ENCODE measurements around the gene ZBTB7C. TPM values are rescaled to one million over a fixed set of nuclear protein-coding genes. Genes with fewer than 3 reads are reported as not detected.

Gene ZBTB7C
- total RNA-seq, 1 donor from 2014 or later = 0.61 TPM

DNA sequence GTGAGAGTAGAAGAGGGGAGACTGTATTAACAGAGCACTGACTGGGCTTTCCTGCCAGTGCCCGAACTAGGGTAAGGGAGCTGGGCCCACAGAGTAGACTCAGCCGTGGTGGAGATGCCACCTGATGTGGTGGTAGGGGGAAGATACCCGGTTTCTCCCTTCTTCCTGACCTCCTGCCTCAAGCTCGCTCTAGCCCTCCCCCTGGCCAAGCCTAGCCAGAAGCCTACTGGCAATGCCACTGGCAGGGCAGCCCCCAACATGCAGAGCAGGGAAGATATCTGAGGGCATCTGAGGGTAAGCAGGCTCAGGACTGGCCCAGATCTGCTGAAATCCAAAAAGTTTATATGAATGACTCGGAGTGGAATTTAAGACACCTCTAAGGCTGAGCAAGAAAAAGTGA is 316.1 kb downstream of the ZBTB7C start:
- TF ChIP-seq, protein P1, sequence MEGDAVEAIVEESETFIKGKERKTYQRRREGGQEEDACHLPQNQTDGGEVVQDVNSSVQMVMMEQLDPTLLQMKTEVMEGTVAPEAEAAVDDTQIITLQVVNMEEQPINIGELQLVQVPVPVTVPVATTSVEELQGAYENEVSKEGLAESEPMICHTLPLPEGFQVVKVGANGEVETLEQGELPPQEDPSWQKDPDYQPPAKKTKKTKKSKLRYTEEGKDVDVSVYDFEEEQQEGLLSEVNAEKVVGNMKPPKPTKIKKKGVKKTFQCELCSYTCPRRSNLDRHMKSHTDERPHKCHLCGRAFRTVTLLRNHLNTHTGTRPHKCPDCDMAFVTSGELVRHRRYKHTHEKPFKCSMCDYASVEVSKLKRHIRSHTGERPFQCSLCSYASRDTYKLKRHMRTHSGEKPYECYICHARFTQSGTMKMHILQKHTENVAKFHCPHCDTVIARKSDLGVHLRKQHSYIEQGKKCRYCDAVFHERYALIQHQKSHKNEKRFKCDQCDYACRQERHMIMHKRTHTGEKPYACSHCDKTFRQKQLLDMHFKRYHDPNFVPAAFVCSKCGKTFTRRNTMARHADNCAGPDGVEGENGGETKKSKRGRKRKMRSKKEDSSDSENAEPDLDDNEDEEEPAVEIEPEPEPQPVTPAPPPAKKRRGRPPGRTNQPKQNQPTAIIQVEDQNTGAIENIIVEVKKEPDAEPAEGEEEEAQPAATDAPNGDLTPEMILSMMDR (conservative IDR thresholded peaks at IDR 0.05) = no peak
- no peak overlapping the region for H3K27ac Mint-ChIP-seq (ENCODE audit: unreplicated experiment)
- no peaks in the 10 kb centered on the region for H3K27me3 Mint-ChIP-seq (ENCODE audit: low read depth)
- H3K4me3 Mint-ChIP-seq = no peak overlapping the region
- DNase-seq (ENCODE audit: low read depth, low spot score) = no peak
- no peaks in the 10 kb centered on the region for H3K9me3 Mint-ChIP-seq
- no peaks in the 10 kb centered on the region for H3K4me1 Mint-ChIP-seq
- H3K36me3 Mint-ChIP-seq (ENCODE audit: low read depth) = no peaks in the 10 kb centered on the region

DNA sequence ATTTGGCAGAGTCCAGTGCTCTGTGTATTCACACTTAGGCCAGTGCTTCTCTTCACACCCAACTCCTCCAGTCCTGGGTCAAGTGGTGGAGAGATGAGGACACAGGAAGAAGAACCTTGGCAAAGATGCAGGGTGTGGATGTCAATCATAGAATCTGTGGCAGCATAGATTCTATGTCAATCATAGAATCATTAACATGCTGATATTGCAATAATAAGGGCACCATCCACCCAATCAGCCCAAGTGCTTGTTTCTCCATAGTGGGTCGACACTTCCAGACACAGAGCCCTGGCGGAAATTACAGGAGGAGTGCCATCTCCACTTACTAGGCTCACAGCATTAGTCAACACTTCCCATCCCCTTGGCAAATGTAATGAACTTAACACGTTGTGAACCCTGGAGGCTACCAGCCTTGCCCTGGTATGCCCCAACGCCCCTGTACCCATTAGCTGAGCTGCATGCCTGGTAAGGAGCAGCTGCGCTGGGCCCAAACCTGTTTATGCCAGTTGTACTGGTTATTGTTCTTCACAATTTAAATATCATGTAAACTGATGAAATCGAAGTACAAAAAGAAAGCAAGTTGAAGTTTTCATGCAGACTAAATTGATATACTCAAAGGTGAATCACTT is 317.2 kb downstream of the ZBTB7C start:
- Mint-ChIP-seq H3K27me3 (ENCODE audit: low read depth) (no peaks in the 10 kb centered on the region), H3K4me3 (no peak overlapping the region)

DNA sequence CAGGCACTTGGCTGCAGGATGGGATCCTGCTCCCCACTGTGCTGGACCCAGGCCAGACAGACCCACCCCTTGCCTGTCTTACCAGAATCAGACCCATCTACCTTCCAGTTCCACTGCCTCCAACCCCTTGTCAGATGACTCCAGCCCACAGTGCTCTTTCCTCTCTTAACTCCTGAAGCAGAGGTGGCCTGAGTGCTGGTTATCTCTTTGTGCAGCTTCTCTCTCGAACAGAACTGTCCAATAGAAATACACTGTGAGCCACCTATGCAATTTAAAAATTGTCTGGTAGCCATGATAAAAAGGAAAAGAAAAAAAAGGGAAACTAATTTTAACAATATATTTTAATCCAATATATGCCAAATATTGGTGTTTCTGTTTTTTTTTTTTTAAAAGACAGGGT is 318.5 kb downstream of the ZBTB7C start:
- no peaks in the 10 kb centered on the region for H3K9me3 Mint-ChIP-seq
- no peaks in the 10 kb centered on the region for H3K27me3 Mint-ChIP-seq (ENCODE audit: low read depth)
- no peaks in the 10 kb centered on the region for H3K4me1 Mint-ChIP-seq
- DNase-seq (ENCODE audit: low read depth, low spot score) = no peak
- no peaks in the 10 kb centered on the region for H3K36me3 Mint-ChIP-seq (ENCODE audit: low read depth)
- TF ChIP-seq, protein P1 (conservative IDR thresholded peaks at IDR 0.05) = no peak
- no peak overlapping the region for H3K27ac Mint-ChIP-seq (ENCODE audit: unreplicated experiment)
- H3K4me3 Mint-ChIP-seq = no peak overlapping the region

More for the DNA sequence above, 317.2 kb downstream of the ZBTB7C start:
- no peak overlapping the region for H3K27ac Mint-ChIP-seq (ENCODE audit: unreplicated experiment)
- no peaks in the 10 kb centered on the region for H3K36me3 Mint-ChIP-seq (ENCODE audit: low read depth)
- no peaks in the 10 kb centered on the region for H3K4me1 Mint-ChIP-seq
- no peaks in the 10 kb centered on the region for H3K9me3 Mint-ChIP-seq
- DNase-seq (ENCODE audit: low read depth, low spot score) = no peak
- TF ChIP-seq, protein P1 (conservative IDR thresholded peaks at IDR 0.05) = no peak

DNA sequence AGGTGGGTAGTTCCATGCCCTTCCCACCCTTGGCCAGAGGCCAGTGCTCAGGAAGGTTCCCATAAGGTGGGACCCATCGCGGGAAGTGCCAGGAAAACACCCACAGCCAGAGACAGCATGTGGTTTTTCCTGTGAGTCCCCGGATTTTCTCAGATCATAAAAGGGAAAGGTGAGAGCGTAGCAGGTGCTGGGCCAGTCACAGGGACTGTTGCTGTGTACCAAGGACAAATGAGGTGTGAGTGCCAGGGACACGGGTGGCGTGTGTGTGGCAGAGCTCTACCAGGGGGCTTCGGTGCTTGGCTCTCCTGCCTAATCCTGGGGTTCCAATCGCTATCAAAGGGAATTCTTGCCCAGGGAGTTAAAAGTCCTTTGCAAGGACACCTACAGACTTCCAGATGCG is 319.2 kb downstream of the ZBTB7C start:
- Mint-ChIP-seq H3K4me1 (no peaks in the 10 kb centered on the region), H3K4me3 (no peak overlapping the region), H3K27me3 (ENCODE audit: low read depth) (no peaks in the 10 kb centered on the region), H3K27ac (ENCODE audit: unreplicated experiment) (peak overlapping the region; percentile 65), H3K9me3 (no peaks in the 10 kb centered on the region), H3K36me3 (ENCODE audit: low read depth) (no peaks in the 10 kb centered on the region)
- DNase-seq (ENCODE audit: low read depth, low spot score) = no peak
- TF ChIP-seq, protein P1 (conservative IDR thresholded peaks at IDR 0.05) = no peak

DNA sequence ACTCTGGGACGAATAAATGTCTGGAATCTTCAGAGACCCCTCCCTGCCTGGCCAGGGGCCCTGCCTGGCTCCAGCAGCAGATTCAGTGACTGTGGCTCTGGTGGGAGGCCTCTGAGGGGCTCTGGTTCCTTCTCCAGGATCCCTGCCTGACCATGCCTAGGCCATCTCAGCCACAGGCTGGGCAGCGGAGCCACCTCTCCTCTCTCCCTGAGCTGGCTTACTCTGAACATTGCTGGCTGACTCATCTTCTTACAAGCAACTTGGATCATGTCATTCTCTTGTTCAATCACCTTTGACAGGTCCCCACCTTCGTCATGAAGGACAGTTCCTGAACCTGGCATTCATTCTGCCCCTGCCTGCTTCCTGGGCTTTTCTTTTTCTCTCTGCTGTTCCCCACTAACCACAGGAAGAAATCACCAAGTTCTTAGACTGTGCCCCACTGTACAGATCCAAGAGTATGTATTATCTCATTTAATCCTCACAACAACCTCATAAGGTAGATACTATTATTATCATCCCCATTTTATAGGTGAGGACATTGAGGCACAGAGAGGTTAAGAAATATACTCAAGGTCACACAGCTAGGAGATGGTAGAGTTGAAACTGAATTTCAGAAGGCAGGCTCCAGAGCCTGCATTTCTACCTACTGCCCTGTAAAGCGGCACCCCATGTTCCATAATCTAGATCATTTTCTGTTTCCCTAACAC is 323.2 kb downstream of the ZBTB7C start:
- H3K36me3 Mint-ChIP-seq (ENCODE audit: low read depth) = no peaks in the 10 kb centered on the region
- TF ChIP-seq, protein P1 (conservative IDR thresholded peaks at IDR 0.05) = no peak
- no peaks in the 10 kb centered on the region for H3K9me3 Mint-ChIP-seq

More for the DNA sequence above, 323.2 kb downstream of the ZBTB7C start:
- no peaks in the 10 kb centered on the region for H3K27me3 Mint-ChIP-seq (ENCODE audit: low read depth)
- no peak overlapping the region for H3K27ac Mint-ChIP-seq (ENCODE audit: unreplicated experiment)
- DNase-seq (ENCODE audit: low read depth, low spot score) = no peak
- H3K4me3 Mint-ChIP-seq = no peak overlapping the region
- peaks cover 6% of the 10 kb centered on the region for H3K4me1 Mint-ChIP-seq

All from neural crest cell (in vitro differentiated cells).